Osteoblast (primary cell): ENCODE measurements around the gene IL1RL2. TPM values are rescaled to one million over a fixed set of nuclear protein-coding genes. Genes with fewer than 3 reads are reported as not detected.

ENCODE experiments used
- DNase-seq: peaks from one replicate; pipeline ENCODE4 v3.0.0; 2011; ENCODE audit warnings: low spot score, mixed read lengths; ENCODE audit not compliant: insufficient read length; ENCODE audit errors: missing footprints
- H2AFZ ChIP-seq: 2 replicates; pipeline ENCODE4 v1.6.0; 2011; ENCODE audit warnings: mild to moderate bottlenecking, low read length
- H3K27ac ChIP-seq: 2 replicates; pipeline ENCODE4 v1.5.1; 2011; ENCODE audit warnings: mild to moderate bottlenecking, low read depth, low read length, moderate library complexity
- H3K27me3 ChIP-seq: 2 replicates; pipeline ENCODE4 v1.6.0; 2012; ENCODE audit warnings: mild to moderate bottlenecking, control low read depth, inconsistent platforms, low read length, moderate library complexity; ENCODE audit not compliant: insufficient read depth
- H3K36me3 ChIP-seq: 2 replicates; pipeline ENCODE4 v1.5.1; 2011; ENCODE audit warnings: mild to moderate bottlenecking, low read length, control low read depth, moderate library complexity; ENCODE audit not compliant: insufficient read depth
- H3K4me1 ChIP-seq: 2 replicates; pipeline ENCODE4 v1.5.1; 2011; ENCODE audit warnings: mild to moderate bottlenecking, low read length, control low read depth, moderate library complexity; ENCODE audit not compliant: insufficient read depth
- H3K4me2 ChIP-seq: 2 replicates; pipeline ENCODE4 v1.6.0; 2011; ENCODE audit warnings: mild to moderate bottlenecking, low read length; ENCODE audit not compliant: insufficient read depth
- H3K4me3 ChIP-seq: fragments of 200-600 bp; sonication (generic); 3 replicates; pipeline ENCODE4 v1.5.1; 2012; ENCODE audit warnings: mild to moderate bottlenecking, low read length, inconsistent platforms; ENCODE audit not compliant: insufficient read depth
- H3K79me2 ChIP-seq: 2 replicates; pipeline ENCODE4 v1.6.0; 2012; ENCODE audit warnings: mild to moderate bottlenecking, low read length, control low read depth, inconsistent platforms; ENCODE audit not compliant: insufficient read depth
- H3K9me3 ChIP-seq: 2 replicates; pipeline ENCODE4 v1.5.1; 2011; ENCODE audit warnings: low read depth, low read length, control low read depth
- H4K20me1 ChIP-seq: 2 replicates; pipeline ENCODE4 v1.6.0; 2012; ENCODE audit warnings: mild to moderate bottlenecking, low read length, control low read depth; ENCODE audit not compliant: insufficient read depth
- total RNA-seq: library from RNA; depleted of rRNA; stranded (reverse); fragments of >200 nt; gene quantifications from 2 replicates; pipeline ENCODE4 v1.2.3, GENCODE V29; 2012
- TF ChIP-seq, protein P1 (sequence below): IDR thresholded peaks from 2 replicates; pipeline ENCODE4 v1.5.1; 2011; ENCODE audit warnings: mild to moderate bottlenecking, low read depth, low read length, moderate library complexity; ENCODE audit errors: extremely low read depth

IL1RL2 gene
- total RNA-seq, 1 donor, result 0.72 TPM

DNA sequence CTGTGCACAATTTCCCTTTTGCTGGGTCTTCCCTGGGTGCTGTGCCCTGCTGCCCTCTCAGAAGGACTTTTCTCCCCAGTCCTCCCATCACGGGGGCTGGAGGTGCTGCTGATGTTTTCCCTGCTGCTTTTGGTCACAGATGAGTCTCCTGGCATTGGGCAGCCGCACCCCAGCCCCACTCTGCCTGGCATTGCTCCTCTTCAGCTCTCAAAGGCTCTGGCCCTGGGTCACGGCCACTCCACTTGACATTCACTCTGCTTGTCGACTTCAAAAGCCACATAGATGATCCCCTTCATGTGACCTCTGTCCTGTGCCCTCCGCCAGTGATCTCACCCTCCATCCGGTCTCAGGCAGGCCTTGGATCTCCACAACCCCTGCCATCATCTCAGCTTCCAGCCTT is 81.0 kb downstream of the IL1RL2 start:
- H3K4me3 ChIP-seq, result no peak overlapping the region
- no peaks in the 10 kb centered on the region for H3K9me3 ChIP-seq
- H3K79me2 ChIP-seq, result no peaks in the 10 kb centered on the region
- no peak for DNase-seq
- H4K20me1 ChIP-seq, result no peaks in the 10 kb centered on the region
- no peak overlapping the region for H3K4me2 ChIP-seq
- H3K36me3 ChIP-seq, result no peaks in the 10 kb centered on the region
- H3K27ac ChIP-seq, result no peak overlapping the region
- peaks cover 13% of the 10 kb centered on the region for H3K4me1 ChIP-seq
- no peak overlapping the region for H2AFZ ChIP-seq
- peaks cover 26% of the 10 kb centered on the region for H3K27me3 ChIP-seq
- TF ChIP-seq, protein P1, sequence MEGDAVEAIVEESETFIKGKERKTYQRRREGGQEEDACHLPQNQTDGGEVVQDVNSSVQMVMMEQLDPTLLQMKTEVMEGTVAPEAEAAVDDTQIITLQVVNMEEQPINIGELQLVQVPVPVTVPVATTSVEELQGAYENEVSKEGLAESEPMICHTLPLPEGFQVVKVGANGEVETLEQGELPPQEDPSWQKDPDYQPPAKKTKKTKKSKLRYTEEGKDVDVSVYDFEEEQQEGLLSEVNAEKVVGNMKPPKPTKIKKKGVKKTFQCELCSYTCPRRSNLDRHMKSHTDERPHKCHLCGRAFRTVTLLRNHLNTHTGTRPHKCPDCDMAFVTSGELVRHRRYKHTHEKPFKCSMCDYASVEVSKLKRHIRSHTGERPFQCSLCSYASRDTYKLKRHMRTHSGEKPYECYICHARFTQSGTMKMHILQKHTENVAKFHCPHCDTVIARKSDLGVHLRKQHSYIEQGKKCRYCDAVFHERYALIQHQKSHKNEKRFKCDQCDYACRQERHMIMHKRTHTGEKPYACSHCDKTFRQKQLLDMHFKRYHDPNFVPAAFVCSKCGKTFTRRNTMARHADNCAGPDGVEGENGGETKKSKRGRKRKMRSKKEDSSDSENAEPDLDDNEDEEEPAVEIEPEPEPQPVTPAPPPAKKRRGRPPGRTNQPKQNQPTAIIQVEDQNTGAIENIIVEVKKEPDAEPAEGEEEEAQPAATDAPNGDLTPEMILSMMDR, result no peak

DNA sequence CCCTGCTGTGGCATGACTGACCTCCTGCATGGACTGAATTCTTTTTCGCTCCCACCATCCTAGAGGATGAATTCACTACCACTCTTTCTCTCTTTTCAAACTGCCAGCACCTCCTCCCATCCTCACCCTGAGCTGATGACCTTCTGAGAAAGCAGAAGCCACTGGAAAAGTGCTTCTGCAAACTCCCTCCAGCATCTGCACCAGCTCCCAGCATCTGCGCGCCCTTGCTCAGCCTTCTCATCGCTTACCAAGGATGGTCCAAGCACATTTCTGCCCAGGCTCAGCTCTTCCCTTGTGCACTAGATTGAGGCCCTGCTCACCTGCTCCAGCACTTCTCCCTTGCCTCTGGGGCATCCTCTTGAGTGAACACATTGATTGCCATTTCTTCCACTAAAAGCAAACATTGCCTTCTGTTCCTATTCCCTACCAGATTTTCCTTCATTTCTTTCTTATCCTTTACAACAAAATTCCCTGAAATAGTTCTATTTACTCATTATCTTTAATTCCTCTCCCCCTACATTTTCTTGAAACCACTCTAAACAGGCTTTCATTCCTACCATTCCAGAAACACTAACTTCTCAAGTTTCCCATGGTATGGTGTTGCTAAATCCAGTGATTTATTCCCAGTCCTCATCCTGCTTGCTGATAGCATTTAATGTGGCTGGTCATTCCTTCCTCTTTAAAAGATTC is 81.8 kb downstream of the IL1RL2 start:
- Histone ChIP-seq H2AFZ (no peak overlapping the region), H3K4me3 (no peak overlapping the region), H3K79me2 (no peaks in the 10 kb centered on the region), H3K4me2 (peak overlapping the region; percentile 34), H4K20me1 (no peaks in the 10 kb centered on the region), H3K36me3 (no peaks in the 10 kb centered on the region), H3K27ac (peak overlapping the region; percentile 46), H3K4me1 (peaks cover 13% of the 10 kb centered on the region), H3K27me3 (peaks cover 34% of the 10 kb centered on the region), H3K9me3 (no peaks in the 10 kb centered on the region)
- peak; percentile 62 for DNase-seq
- TF ChIP-seq, protein P1, result no peak

DNA sequence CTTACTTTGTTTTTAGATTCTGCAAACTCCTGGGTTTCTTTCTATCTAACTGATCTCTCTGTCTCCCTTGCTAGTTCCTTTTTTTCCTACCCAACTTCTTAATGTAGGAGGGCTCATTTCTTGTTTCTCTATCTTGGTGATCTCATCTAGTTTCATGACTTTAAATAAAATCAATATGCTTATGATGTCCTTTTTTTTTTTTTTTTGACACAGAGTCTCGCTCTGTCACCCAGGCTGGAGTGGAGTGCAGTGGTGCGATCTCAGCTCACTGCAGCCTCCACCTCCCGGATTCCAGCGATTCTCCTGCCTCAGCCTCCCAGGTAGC is 82.3 kb downstream of the IL1RL2 start:
- H3K27ac ChIP-seq, result peak overlapping the region; percentile 46
- TF ChIP-seq, protein P1, result no peak

DNA sequence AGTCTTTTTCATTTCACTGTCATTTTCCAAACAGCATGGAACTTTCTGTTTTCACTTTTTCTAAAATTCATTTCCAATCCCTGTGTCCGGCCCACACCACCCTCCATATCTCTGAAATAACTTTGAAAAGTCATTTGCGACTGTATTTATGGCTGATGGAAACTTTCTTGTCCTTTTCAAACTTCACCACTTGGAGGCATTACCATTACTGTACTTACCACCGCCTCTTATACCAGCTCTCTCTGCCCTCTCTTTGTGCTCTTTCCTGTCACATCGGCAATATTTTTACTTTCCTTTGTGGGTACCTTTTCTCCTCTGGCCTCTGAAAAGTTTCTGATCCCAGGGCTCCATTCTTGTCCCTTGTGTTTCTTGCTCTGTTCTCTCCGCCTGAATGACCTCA is 85.0 kb downstream of the IL1RL2 start:
- Histone ChIP-seq H3K27me3 (peaks cover 38% of the 10 kb centered on the region), H2AFZ (no peak overlapping the region), H3K36me3 (no peaks in the 10 kb centered on the region), H3K79me2 (no peaks in the 10 kb centered on the region), H3K4me1 (peaks cover 10% of the 10 kb centered on the region), H3K9me3 (no peaks in the 10 kb centered on the region), H3K4me3 (no peak overlapping the region), H3K27ac (no peak overlapping the region), H3K4me2 (no peak overlapping the region), H4K20me1 (no peaks in the 10 kb centered on the region)
- TF ChIP-seq, protein P1, result no peak
- DNase-seq, result no peak

More for the DNA sequence above, 82.3 kb downstream of the IL1RL2 start:
- Histone ChIP-seq H4K20me1 (no peaks in the 10 kb centered on the region), H3K4me3 (no peak overlapping the region), H3K4me1 (peaks cover 13% of the 10 kb centered on the region), H3K4me2 (peak overlapping the region; percentile 34), H3K79me2 (no peaks in the 10 kb centered on the region), H2AFZ (no peak overlapping the region), H3K9me3 (no peaks in the 10 kb centered on the region), H3K27me3 (peaks cover 35% of the 10 kb centered on the region), H3K36me3 (no peaks in the 10 kb centered on the region)
- DNase-seq, result no peak
